Dedifferentiated amniotic fluid mesenchymal stem cell (primary cell): Measurements from ENCODE around the gene SLC26A8.
"Not testable (repeated sequence)": the region's sequence is repeated elsewhere in the genome, so short reads cannot be mapped to it uniquely, and the experiment has no call there.

ENCODE experiments used
- DNase-seq: peaks from one replicate; pipeline ENCODE4 v3.0.0-alpha.2; 2016; ENCODE audit errors: extremely low spot score

The SLC26A8 gene

GRCh38 chr6:35943390-35943789 lies 81.1 kb downstream of the SLC26A8 start:
- no peak for DNase-seq

GRCh38 chr6:35942355-35942754 lies 82.1 kb downstream of the SLC26A8 start:
- DNase-seq: no peak

DNA sequence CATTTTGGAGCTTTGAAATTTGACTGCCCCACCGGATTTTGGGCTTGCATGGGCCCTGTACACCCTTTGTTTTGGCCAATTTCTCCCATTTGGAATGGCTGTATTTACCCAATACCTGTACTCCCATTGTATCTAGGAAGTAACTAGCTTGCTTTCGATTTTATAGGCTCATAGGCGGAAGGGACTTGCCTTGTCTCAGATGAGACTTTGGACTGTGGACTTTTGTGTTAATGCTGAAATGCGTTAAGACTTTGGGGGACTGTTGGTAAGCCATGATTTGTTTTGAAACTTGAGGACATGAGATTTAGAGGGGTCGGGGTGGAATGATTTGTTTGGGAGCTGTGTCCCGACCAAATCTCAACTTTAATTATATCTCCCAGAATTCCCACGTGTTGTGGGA lies 83.3 kb downstream of the SLC26A8 start:
- DNase-seq: not testable (repeated sequence)

- not testable (repeated sequence) for DNase-seq
Measured at GRCh38 chr6:35940014-35940413, 84.4 kb downstream of the SLC26A8 start.

GRCh38 chr6:35939259-35939658 lies 85.2 kb downstream of the SLC26A8 start:
- not testable (repeated sequence) for DNase-seq

GRCh38 chr6:35936681-35937359 lies 87.6 kb downstream of the SLC26A8 start:
- no peak for DNase-seq

- DNase-seq: no peak
Measured at GRCh38 chr6:35935469-35935868, 89.0 kb downstream of the SLC26A8 start.

DNA sequence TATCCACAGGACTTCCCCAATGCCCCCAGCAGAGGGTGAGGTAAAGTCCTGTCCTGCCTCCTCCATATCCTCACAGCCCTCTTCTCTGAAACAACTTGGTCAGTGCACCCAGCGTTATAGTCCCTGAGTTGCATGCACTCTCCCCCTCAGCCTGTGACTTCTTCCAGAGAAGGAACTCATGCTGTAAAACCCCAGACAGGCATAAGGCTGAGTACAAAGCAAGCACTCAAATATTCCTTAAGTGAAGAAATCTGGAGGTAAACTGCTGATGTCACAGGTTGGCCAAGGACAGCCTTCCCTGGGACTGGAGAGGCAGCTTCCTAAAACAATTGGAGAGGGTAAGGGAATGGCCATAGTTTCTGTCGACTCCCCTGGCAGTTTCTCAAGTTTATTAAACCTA lies 90.6 kb downstream of the SLC26A8 start:
- no peak for DNase-seq

DNA sequence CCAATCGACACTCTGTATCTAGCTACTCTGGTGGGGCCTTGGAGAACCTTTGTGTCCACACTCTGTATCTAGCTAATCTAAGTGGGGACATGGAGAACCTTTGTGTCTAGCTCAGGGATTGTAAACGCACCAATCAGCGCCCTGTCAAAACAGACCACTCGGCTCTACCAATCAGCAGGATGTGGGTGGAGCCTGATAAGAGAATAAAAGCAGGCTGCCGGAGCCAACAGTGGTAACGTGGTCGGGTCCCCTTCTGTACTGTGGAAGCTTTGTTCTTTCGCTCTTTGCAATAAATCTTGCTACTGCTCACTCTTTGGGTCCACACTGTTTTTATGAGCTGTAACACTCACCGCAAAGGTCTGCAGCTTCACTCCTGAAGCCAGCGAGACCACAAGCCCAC lies 92.6 kb downstream of the SLC26A8 start:
- DNase-seq: not testable (repeated sequence)

DNA sequence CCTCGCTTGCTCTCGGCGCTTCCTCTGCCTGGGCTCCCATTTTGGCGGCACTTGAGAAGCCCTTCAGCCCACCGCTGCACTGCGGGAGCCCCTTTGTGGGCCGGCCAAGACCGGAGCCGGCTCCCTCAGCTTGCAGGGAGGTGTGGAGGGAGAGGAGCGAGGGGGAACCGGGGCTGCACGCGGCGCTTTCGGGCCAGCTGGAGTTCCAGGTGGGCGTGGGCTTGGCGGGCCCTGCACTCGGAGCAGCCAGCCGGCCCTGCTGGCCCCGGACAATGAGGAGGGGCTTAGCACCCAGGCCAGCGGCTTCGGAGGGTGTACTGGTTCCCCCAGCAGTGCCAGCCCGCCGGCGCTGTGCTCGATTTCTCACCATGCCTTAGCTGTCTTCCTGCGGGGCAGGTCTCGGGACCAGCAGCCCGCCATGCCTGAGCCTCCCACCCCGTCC lies 93.3 kb downstream of the SLC26A8 start:
- no peak for DNase-seq

DNA sequence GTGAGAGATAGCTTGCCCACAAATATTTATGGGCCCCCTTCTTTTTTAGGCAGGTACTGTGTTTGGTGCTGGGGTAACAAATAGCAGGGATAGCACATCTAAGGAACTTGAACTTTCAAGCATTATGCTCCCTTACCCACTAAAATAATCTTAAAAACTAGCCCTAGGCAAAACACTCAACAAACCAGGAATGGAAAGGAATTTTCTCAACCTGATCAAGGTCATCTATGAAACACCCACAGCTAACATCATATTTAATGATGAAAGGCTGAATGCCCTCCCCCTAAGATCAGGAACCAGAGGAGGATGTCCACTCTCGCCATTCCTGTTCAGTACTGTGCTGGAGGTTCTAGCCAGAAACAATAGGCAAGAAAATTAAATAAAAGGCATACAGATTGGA lies 94.8 kb downstream of the SLC26A8 start:
- DNase-seq: no peak

GRCh38 chr6:35926509-35927215 lies 97.8 kb downstream of the SLC26A8 start:
- DNase-seq: no peak

GRCh38 chr6:35925961-35926360 lies 98.5 kb downstream of the SLC26A8 start:
- DNase-seq: no peak

DNA sequence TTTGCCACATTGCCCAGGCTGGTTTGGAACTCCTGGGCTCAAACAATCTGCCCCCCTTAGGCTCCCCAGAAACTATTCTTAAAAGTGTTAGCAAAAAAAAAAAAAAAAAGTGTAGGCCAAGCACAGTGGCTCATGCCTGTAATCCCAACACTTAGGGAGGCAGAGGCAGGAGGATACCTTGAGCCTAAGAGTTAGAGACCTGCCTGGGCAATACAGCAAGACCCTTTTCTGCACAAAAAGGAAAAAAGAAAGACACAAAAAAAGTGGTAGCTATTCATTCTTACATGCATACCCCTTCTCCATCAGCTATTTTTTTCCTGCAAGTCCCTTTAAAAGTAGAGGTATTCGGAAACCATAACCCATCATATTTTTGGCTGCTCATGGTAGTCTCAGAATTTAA lies 100.3 kb downstream of the SLC26A8 start:
- no peak for DNase-seq

- DNase-seq: no peak
Measured at GRCh38 chr6:35922139-35922554, 102.3 kb downstream of the SLC26A8 start.

GRCh38 chr6:35920793-35921732 lies 103.4 kb downstream of the SLC26A8 start, which contains the start of gene SRPK1:
TSS of gene SRPK1 (minus strand) at chr6:35921098. CDS start at chr6:35921056, 42 bp downstream.
- peak; percentile 53 for DNase-seq

GRCh38 chr6:35919827-35920751 lies 104.4 kb downstream of the SLC26A8 start:
- DNase-seq: peak; percentile 42

DNA sequence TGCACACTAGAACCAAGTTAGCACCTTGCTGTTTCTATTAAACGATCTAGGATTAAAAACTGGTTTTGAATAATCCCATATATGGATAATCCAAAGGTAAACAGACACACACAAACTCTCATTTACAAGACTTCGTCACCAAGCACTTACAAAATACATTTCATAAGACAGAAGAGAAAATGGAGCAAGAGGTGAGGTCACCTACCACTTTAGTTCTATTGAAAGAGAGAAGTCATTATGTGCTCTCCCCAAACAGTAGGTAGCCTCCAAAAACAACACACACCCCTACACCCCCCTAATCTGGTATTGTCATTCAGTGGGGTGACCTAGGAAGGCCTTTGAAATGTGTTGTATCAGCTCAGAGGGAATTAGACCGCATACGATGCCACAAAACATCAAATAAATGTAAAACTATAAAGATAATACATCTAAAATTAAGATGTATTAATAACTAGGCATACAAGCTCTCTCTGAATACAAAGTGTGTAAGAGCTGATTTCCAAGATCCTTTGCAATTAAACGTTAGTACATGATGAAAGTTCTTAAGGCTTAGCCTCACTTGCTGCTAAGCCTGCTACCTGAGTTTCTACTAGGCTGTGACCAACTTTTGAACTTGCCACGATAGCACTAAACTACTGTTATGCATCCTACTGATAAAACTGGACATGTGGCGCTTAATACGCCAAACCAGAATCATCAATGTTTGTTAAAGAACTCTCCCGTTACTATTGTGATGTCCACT lies 105.2 kb downstream of the SLC26A8 start:
- no peak for DNase-seq

DNA sequence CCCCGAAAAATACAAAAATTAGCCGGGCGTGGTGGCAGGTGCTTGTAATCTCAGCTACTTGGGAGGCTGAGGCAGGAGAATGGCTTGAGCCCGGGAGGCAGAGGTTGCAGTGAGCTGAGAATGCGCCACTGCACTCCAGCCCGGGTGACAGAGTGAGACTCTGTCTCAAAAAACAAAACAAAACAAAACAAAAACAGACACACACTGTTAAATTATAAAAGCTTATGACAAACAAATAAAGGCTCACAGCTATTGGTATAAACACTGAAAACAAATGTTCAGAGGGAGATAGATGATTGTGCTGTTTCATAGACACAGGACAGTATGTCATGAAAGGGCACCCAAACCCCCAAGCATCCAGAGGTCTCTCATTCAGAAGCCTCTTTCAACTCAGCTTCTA lies 107.5 kb downstream of the SLC26A8 start:
- DNase-seq: not testable (repeated sequence)

GRCh38 chr6:35916056-35916455 lies 108.4 kb downstream of the SLC26A8 start:
- DNase-seq: no peak
